ENCODE data around the gene SPRY2. TPM values are rescaled to one million over a fixed set of nuclear protein-coding genes. Genes with fewer than 3 reads are reported as not detected.
"Not testable (repeated sequence)": the region's sequence is repeated elsewhere in the genome, so short reads cannot be mapped to it uniquely, and the experiment has no call there.

SPRY2 gene
- total and polyA plus RNA-seq, 7 experiments from 2014 or later, result 0.13 to 1.2 (median 0.16) TPM; not detected in 4

GRCh38 chr13:80359414-80359777, 18.5 kb upstream of the SPRY2 start:
- H3K27ac Mint-ChIP-seq, result no peak overlapping the region
- Histone ChIP-seq H3K4me3 (ENCODE audit: low read length) (no peak overlapping the region), H3K9me3 (ENCODE audit: control insufficient read depth in 2 of 3, low read length in 3 of 3) (no peaks in the 10 kb centered on the region), H3K27ac (ENCODE audit: low read depth, low read length) (no peak overlapping the region), H3K27me3 (ENCODE audit: control insufficient read depth in 2 of 2, insufficient read depth in 2 of 2, low read length in 2 of 2) (no peaks in the 10 kb centered on the region), H3K4me1 (ENCODE audit: control insufficient read depth in 2 of 2, insufficient read depth in 2 of 2, low read length in 2 of 2) (no peaks in the 10 kb centered on the region), H3K36me3 (ENCODE audit: control insufficient read depth in 2 of 3, insufficient read depth in 3 of 3, low read length in 3 of 3) (no peaks in the 10 kb centered on the region)
- H3K36me3 Mint-ChIP-seq, result no peaks in the 10 kb centered on the region
- H3K4me3 Mint-ChIP-seq, result no peak overlapping the region
- DNase-seq (no peak), ATAC-seq (no peak)
- CTCF ChIA-PET, result no interaction called here
- POLR2A ChIA-PET, result no interaction called here
- intact Hi-C loops (cut with micrococcal nuclease), result no loop called here
- peaks cover 0 to 9% (median 2%) of the 10 kb centered on the region in 5 donors for H3K27me3 Mint-ChIP-seq
- peaks cover 0 to 3% (median 0%) of the 10 kb centered on the region in 7 donors for H3K4me1 Mint-ChIP-seq
- peaks cover 0 to 2% (median 0%) of the 10 kb centered on the region in 11 donors for H3K9me3 Mint-ChIP-seq

- H3K9me3 Mint-ChIP-seq, result not testable (repeated sequence)
These were observed 14.7 kb upstream of the SPRY2 start for GRCh38 chr13:80355496-80356094.

GRCh38 chr13:80348750-80349149, 7.8 kb upstream of the SPRY2 start:
- POLR2A ChIA-PET, result no interaction called here
- Mint-ChIP-seq H3K27ac (no peak overlapping the region), H3K27me3 (peaks cover 22 to 32% (median 26%) of the 10 kb centered on the region in 5 donors), H3K4me1 (peaks cover 0 to 7% (median 0%) of the 10 kb centered on the region in 7 donors), H3K36me3 (peaks cover 0 to 4% (median 0%) of the 10 kb centered on the region in 5 donors), H3K9me3 (peaks cover 0 to 9% (median 1%) of the 10 kb centered on the region in 11 donors), H3K4me3 (no peak overlapping the region)
- Histone ChIP-seq H3K27ac (ENCODE audit: low read depth, low read length) (no peak overlapping the region), H3K27me3 (ENCODE audit: control insufficient read depth in 2 of 2, insufficient read depth in 2 of 2, low read length in 2 of 2) (no peaks in the 10 kb centered on the region), H3K36me3 (ENCODE audit: control insufficient read depth in 2 of 3, insufficient read depth in 3 of 3, low read length in 3 of 3) (no peaks in the 10 kb centered on the region), H3K9me3 (ENCODE audit: control insufficient read depth in 2 of 3, low read length in 3 of 3) (no peaks in the 10 kb centered on the region), H3K4me1 (ENCODE audit: control insufficient read depth in 2 of 2, insufficient read depth in 2 of 2, low read length in 2 of 2) (no peaks in the 10 kb centered on the region), H3K4me3 (ENCODE audit: low read length) (no peak overlapping the region)
- ATAC-seq, result no peak
- no peak for DNase-seq
- CTCF ChIA-PET, result no interaction called here
- intact Hi-C loops (cut with micrococcal nuclease), result no loop called here

More at GRCh38 chr13:80355496-80356094, 14.7 kb upstream of the SPRY2 start:
- H3K4me3 ChIP-seq (ENCODE audit: low read length); H3K4me1 Mint-ChIP-seq; intact Hi-C loops (cut with micrococcal nuclease); H3K36me3 ChIP-seq (ENCODE audit: control insufficient read depth in 2 of 3, insufficient read depth in 3 of 3, low read length in 3 of 3); DNase-seq; H3K36me3 Mint-ChIP-seq; H3K4me3 Mint-ChIP-seq; CTCF ChIA-PET; POLR2A ChIA-PET; H3K27me3 ChIP-seq (ENCODE audit: control insufficient read depth in 2 of 2, insufficient read depth in 2 of 2, low read length in 2 of 2); H3K27me3 Mint-ChIP-seq; ATAC-seq; H3K27ac ChIP-seq (ENCODE audit: low read depth, low read length); H3K4me1 ChIP-seq (ENCODE audit: control insufficient read depth in 2 of 2, insufficient read depth in 2 of 2, low read length in 2 of 2); H3K27ac Mint-ChIP-seq; H3K9me3 ChIP-seq (ENCODE audit: control insufficient read depth in 2 of 3, low read length in 3 of 3): not testable (repeated sequence)

GRCh38 chr13:80348314-80348713, 7.4 kb upstream of the SPRY2 start:
- Mint-ChIP-seq H3K4me1 (peaks cover 0 to 11% (median 3%) of the 10 kb centered on the region in 7 donors), H3K27me3 (peaks cover 24 to 37% (median 27%) of the 10 kb centered on the region in 5 donors), H3K9me3 (peaks cover 0 to 9% (median 1%) of the 10 kb centered on the region in 11 donors), H3K36me3 (peaks cover 0 to 4% (median 0%) of the 10 kb centered on the region in 5 donors), H3K4me3 (no peak overlapping the region), H3K27ac (no peak overlapping the region)
- CTCF ChIA-PET, result no interaction called here
- Histone ChIP-seq H3K9me3 (ENCODE audit: control insufficient read depth in 2 of 3, low read length in 3 of 3) (no peaks in the 10 kb centered on the region), H3K4me3 (ENCODE audit: low read length) (no peak overlapping the region), H3K27me3 (ENCODE audit: control insufficient read depth in 2 of 2, insufficient read depth in 2 of 2, low read length in 2 of 2) (no peaks in the 10 kb centered on the region), H3K4me1 (ENCODE audit: control insufficient read depth in 2 of 2, insufficient read depth in 2 of 2, low read length in 2 of 2) (no peaks in the 10 kb centered on the region), H3K27ac (ENCODE audit: low read depth, low read length) (no peak overlapping the region), H3K36me3 (ENCODE audit: control insufficient read depth in 2 of 3, insufficient read depth in 3 of 3, low read length in 3 of 3) (no peaks in the 10 kb centered on the region)
- DNase-seq, result no peak
- intact Hi-C loops (cut with micrococcal nuclease), result no loop called here
- POLR2A ChIA-PET, result no interaction called here
- ATAC-seq, result no peak

- intact Hi-C loops (cut with micrococcal nuclease), result no loop called here
- H3K9me3 ChIP-seq (ENCODE audit: control insufficient read depth in 2 of 3, low read length in 3 of 3), result no peaks in the 10 kb centered on the region
- ATAC-seq, result no peak
- H3K27ac Mint-ChIP-seq, result no peak overlapping the region
- ChIA-PET CTCF (no interaction called here), POLR2A (interaction anchor here (0.5 kb wide), 1 partner anchor 32 kb away, joined by 5 read pairs; no protein-coding TSS in a partner anchor)
- H3K4me1 ChIP-seq (ENCODE audit: control insufficient read depth in 2 of 2, insufficient read depth in 2 of 2, low read length in 2 of 2), result no peaks in the 10 kb centered on the region
- peaks cover 0 to 4% (median 0%) of the 10 kb centered on the region in 5 donors for H3K36me3 Mint-ChIP-seq
- peaks cover 6 to 25% (median 22%) of the 10 kb centered on the region in 7 donors for H3K4me1 Mint-ChIP-seq
- H3K27ac ChIP-seq (ENCODE audit: low read depth, low read length), result no peak overlapping the region
- no peak overlapping the region for H3K4me3 ChIP-seq (ENCODE audit: low read length)
- H3K9me3 Mint-ChIP-seq, result peaks cover 0 to 6% (median 0%) of the 10 kb centered on the region in 11 donors
- peaks cover 29 to 45% (median 37%) of the 10 kb centered on the region in 5 donors for H3K27me3 Mint-ChIP-seq
- no peak overlapping the region for H3K4me3 Mint-ChIP-seq
- no peaks in the 10 kb centered on the region for H3K36me3 ChIP-seq (ENCODE audit: control insufficient read depth in 2 of 3, insufficient read depth in 3 of 3, low read length in 3 of 3)
- DNase-seq, result no peak
- H3K27me3 ChIP-seq (ENCODE audit: control insufficient read depth in 2 of 2, insufficient read depth in 2 of 2, low read length in 2 of 2), result peaks cover 0 to 6% of the 10 kb centered on the region in 2 donors
These were observed 5.0 kb upstream of the SPRY2 start for GRCh38 chr13:80345771-80346510.

- H3K4me1 ChIP-seq (ENCODE audit: control insufficient read depth in 2 of 2, insufficient read depth in 2 of 2, low read length in 2 of 2); DNase-seq; H3K27ac ChIP-seq (ENCODE audit: low read depth, low read length); H3K36me3 ChIP-seq (ENCODE audit: control insufficient read depth in 2 of 3, insufficient read depth in 3 of 3, low read length in 3 of 3); H3K27me3 ChIP-seq (ENCODE audit: control insufficient read depth in 2 of 2, insufficient read depth in 2 of 2, low read length in 2 of 2); H3K36me3 Mint-ChIP-seq; ATAC-seq; H3K4me3 ChIP-seq (ENCODE audit: low read length); H3K27ac Mint-ChIP-seq; H3K9me3 Mint-ChIP-seq; POLR2A ChIA-PET; CTCF ChIA-PET; H3K9me3 ChIP-seq (ENCODE audit: control insufficient read depth in 2 of 3, low read length in 3 of 3): not testable (repeated sequence)
- H3K4me1 Mint-ChIP-seq, result peaks cover 13 to 28% (median 25%) of the 10 kb centered on the region in 7 donors
- intact Hi-C loops (cut with micrococcal nuclease), result loop anchor here in 1 of 2 donors (5.0 kb wide), 2 partner anchors 673 to 1747 kb away; no protein-coding TSS in a partner anchor
- H3K4me3 Mint-ChIP-seq, result peak overlapping the region in 3 of 10 donors; percentile 6 to 48 (median 8)
- H3K27me3 Mint-ChIP-seq, result peaks cover 33 to 50% (median 35%) of the 10 kb centered on the region in 5 donors
These were observed 3.1 kb upstream of the SPRY2 start for GRCh38 chr13:80344032-80344431.

Data from naive thymus-derived CD4-positive, alpha-beta T cell (primary cell).